Vagina (tissue), 2 donors: Measurements from ENCODE around the gene KDELR3. TPM values are rescaled to one million over a fixed set of nuclear protein-coding genes. Genes with fewer than 3 reads are reported as not detected.

Experiments used
- DNase-seq, 2 donors: peaks; one replicate each; pipeline ENCODE4 v3.0.0-alpha.2; 2017; ENCODE audit errors: extremely low spot score in 2 of 2
- H3K27ac ChIP-seq: fragments of 200-600 bp; sonication (generic); one replicate; pipeline ENCODE4 v1.5.1; 2019
- H3K27me3 ChIP-seq: fragments of 200-600 bp; sonication (generic); one replicate; pipeline ENCODE4 v1.5.1; 2019
- H3K36me3 ChIP-seq, 2 donors: fragments of 200-600 bp; sonication (generic); one replicate each; pipeline ENCODE4 v1.5.1; 2017 to 2019
- H3K4me1 ChIP-seq: fragments of 200-600 bp; sonication (generic); one replicate; pipeline ENCODE4 v1.5.1; 2019
- H3K4me3 ChIP-seq, 2 donors: fragments of 200-600 bp; sonication (generic); 1 replicate in 1 of 2; 2 replicates in 1 of 2; pipeline ENCODE4 v1.5.1; 2016 to 2019
- H3K9me3 ChIP-seq: fragments of 200-600 bp; sonication (generic); one replicate; pipeline ENCODE4 v1.5.1; 2019
- CTCF ChIP-seq, 3 experiments: fragments of 450-650 bp in 2 of 3; fragments of 200-600 bp in 1 of 3; sonication (generic) in 1 of 3; IDR thresholded peaks; one replicate each; pipeline ENCODE4 v1.5.1; 2017 to 2019; ENCODE audit warnings: antibody characterized with exemption in 3 of 3, mild to moderate bottlenecking in 2 of 3, moderate library complexity in 2 of 3
- POLR2A ChIP-seq, 2 donors: fragments of 450-650 bp; IDR thresholded peaks; one replicate each; pipeline ENCODE4 v1.6.1; 2017; ENCODE audit warnings: antibody characterized with exemption in 2 of 2, mild to moderate bottlenecking in 2 of 2, moderate library complexity in 2 of 2
- POLR2AphosphoS5 ChIP-seq, 2 donors: sonication (generic); formaldehyde crosslinking; IDR thresholded peaks; one replicate each; pipeline ENCODE4 v1.9.0; 2017; ENCODE audit warnings: antibody characterized with exemption in 2 of 2, mild to moderate bottlenecking in 2 of 2, low read depth in 1 of 2; ENCODE audit not compliant: insufficient read depth in 1 of 2
- intact Hi-C: fragments of 100-400 bp; cut with DNase I; formaldehyde crosslinking; loops from one replicate; pipeline ENCODE4 v1.15.1; 2023
- total RNA-seq: library from RNA; depleted of rRNA; stranded (reverse); fragments of >200 nt; gene quantifications from one replicate; pipeline ENCODE4 v1.2.3, GENCODE V29; 2016

KDELR3 gene
- total RNA-seq, 1 donor from 2014 or later: 3.9 TPM

GRCh38 chr22:38443628-38444521 is 24.0 kb upstream of the KDELR3 start:
- Histone ChIP-seq H3K27me3 (no peaks in the 10 kb centered on the region), H3K27ac (no peak overlapping the region), H3K36me3 (no peaks in the 10 kb centered on the region), H3K4me1 (no peaks in the 10 kb centered on the region), H3K9me3 (no peaks in the 10 kb centered on the region), H3K4me3 (no peak overlapping the region)
- DNase-seq: no peak
- TF ChIP-seq CTCF (IDR thresholded peaks at IDR 0.05) (no peak), POLR2A (IDR thresholded peaks at IDR 0.05) (no peak), POLR2AphosphoS5 (IDR thresholded peaks at IDR 0.05; ENCODE audit: insufficient read depth in 1 of 2, low read depth in 1 of 2) (no peak)
- intact Hi-C loops: no loop called here

DNA sequence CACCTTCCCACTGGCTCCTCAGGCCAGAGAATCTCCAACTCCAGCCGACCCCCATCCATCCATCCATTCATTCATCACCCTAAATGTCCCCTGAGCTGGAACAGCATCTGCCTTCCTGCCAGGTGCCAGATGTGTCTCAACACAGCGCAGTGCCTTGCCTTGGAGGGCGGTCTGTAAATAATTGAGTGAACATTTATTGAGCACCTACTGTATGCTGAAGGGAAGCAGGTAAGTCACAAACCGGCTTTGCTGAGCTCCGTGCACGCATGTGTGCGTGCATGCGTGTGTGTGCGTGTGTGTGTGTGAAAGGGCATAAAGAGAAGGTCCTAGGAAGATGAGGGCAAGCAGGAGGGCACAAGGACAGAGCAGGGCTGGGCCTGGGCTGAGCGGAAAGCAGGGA is 23.1 kb upstream of the KDELR3 start:
- intact Hi-C loops: no loop called here
- Histone ChIP-seq H3K4me1 (no peaks in the 10 kb centered on the region), H3K27me3 (no peaks in the 10 kb centered on the region), H3K27ac (no peak overlapping the region), H3K4me3 (no peak overlapping the region), H3K36me3 (no peaks in the 10 kb centered on the region), H3K9me3 (no peaks in the 10 kb centered on the region)
- no peak for DNase-seq
- no peak for TF ChIP-seq POLR2AphosphoS5 (IDR thresholded peaks at IDR 0.05; ENCODE audit: insufficient read depth in 1 of 2, low read depth in 1 of 2)
- no peak for TF ChIP-seq CTCF (IDR thresholded peaks at IDR 0.05)
- no peak for TF ChIP-seq POLR2A (IDR thresholded peaks at IDR 0.05)

DNA sequence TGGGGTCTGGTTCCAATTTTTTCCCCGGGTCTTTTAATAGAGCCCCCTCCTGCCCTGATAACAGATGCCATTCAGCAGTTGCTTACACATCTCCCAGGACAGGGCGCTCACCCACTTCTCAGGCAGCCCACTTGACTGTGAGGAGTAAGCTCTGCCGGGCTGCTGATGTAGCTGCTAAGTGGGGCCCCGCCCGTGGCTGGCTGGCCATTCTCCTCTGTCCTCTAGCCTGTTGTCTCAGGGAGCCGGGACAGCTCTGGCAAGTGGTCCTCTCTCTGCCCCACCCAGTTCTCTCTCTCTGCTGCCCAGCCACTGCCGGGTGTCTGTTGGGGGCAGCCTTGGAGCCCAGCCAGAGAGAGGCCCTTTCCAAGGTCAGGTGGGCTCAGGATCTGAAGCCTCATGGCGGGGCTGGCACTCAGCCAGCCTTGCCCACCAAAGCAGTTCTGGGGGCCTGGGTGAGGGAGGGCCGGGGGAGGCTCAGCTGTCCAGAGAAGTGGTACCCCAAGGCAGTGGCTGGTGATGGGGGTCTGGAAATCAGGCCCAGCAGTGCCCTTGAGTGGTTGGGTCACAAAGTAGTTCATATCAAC is 21.8 kb upstream of the KDELR3 start:
- Histone ChIP-seq H3K4me3 (no peak overlapping the region), H3K9me3 (no peaks in the 10 kb centered on the region), H3K27me3 (no peaks in the 10 kb centered on the region), H3K36me3 (no peaks in the 10 kb centered on the region), H3K4me1 (no peaks in the 10 kb centered on the region), H3K27ac (no peak overlapping the region)
- TF ChIP-seq CTCF (IDR thresholded peaks at IDR 0.05) (no peak), POLR2AphosphoS5 (IDR thresholded peaks at IDR 0.05; ENCODE audit: insufficient read depth in 1 of 2, low read depth in 1 of 2) (no peak), POLR2A (IDR thresholded peaks at IDR 0.05) (no peak)
- intact Hi-C loops: no loop called here
- no peak for DNase-seq

DNA sequence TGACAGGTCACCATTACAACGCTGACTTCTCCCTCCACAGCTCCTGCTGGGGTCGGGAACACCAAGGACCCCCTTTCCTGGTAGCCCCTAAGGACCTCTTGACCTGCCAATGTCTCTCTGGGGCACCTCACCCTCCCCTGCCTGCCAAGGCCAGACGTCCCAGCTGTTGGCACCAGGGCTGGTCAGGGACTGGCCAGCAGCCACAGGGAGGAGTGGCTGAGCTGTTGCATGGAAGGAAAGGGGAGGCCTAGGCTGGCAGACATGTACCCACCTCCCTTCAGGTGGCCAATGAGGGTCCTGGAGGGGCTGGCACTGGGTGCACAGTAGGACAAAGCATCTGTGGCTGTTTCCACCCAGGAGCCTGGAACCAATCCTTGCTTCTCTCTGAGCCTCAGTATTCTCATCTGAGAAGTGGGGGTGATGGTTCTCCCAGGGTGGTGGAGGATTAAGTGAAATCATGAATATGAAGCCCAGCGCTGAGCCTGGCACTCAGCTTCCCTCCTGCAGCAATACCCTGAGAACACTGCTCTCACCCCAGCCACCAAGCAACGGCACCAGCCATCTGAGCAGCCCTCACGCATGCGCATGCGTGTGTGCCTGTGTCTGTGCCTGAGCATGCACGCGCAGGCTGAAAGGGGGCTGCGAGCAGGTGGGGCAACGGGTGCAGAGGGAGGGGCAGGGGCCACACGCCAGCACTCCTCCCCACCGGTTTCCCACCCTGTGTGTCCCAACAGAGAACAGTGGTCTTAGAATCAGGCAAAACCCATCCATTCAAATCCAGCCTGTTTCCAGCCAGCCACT is 18.8 kb upstream of the KDELR3 start:
- Histone ChIP-seq H3K4me3 (no peak overlapping the region), H3K9me3 (no peaks in the 10 kb centered on the region), H3K27me3 (no peaks in the 10 kb centered on the region), H3K27ac (no peak overlapping the region), H3K36me3 (no peaks in the 10 kb centered on the region), H3K4me1 (no peaks in the 10 kb centered on the region)
- no peak for DNase-seq
- intact Hi-C loops: no loop called here
- TF ChIP-seq POLR2A (IDR thresholded peaks at IDR 0.05) (no peak), CTCF (IDR thresholded peaks at IDR 0.05) (no peak), POLR2AphosphoS5 (IDR thresholded peaks at IDR 0.05; ENCODE audit: insufficient read depth in 1 of 2, low read depth in 1 of 2) (no peak)
